Measurements from ENCODE around the gene SH3PXD2A.
"Not testable (repeated sequence)": the region's sequence is repeated elsewhere in the genome, so short reads cannot be mapped to it uniquely, and the experiment has no call there.

The SH3PXD2A gene

DNA sequence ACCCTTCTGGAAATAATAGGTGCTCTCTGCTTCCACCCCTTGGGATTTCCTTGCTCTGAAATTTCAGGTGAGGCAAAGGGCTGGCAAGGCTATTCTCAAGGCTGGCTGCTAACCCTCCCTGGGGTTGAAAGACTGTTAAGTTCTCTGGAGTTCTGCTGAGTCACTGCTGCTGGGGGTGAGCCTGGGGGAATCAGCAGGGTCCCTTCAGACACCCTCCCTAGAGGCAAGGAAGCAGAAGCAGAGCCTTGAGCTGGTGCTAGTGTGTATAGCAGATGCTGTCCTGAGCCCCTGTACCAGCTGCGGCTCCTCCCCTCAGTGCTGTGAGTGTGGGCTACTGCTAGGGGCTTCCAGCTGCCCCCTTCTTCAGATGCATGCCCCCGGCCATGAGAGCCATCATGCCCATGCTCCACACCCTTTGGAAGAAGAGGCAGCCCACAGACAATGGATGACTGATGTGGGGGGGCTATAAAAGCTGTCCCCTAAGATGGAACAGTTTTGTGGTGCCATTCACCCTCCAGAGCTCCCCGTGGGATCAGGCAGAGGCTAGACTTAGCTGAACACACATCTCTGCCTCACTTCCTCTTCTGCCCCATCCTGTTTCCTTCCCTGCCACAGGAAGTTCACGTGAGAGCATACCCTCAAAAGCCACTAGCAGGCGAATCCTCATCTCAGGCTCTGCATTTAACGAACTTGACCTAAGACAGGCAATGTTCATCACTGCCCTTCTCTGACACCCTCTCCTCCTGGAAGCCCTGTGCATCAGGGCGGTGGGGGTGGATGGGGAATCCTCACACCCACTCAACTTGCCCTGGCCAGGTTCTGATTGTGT lies 91.8 kb downstream of the SH3PXD2A start:
- DNase-seq: peak; percentile 42

DNA sequence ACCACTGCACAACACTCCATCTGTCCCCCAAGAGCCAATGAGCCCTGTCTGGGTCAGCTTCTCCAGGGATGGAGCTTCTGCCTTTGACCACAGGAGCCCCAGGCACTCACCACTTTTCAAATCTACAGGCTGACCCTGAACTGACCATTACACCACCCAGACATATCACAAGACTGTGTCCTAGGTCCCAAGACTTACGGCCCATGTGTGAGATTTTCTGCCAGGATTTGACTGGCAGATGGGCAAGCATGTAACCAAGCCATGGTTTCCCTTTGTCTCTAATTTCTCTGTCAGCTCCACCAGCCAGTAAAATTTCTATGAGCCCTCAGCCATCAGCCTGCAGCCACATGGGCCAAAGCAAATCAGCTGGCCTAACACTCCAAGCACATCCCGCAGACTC lies 92.5 kb downstream of the SH3PXD2A start:
- no peak for DNase-seq

DNA sequence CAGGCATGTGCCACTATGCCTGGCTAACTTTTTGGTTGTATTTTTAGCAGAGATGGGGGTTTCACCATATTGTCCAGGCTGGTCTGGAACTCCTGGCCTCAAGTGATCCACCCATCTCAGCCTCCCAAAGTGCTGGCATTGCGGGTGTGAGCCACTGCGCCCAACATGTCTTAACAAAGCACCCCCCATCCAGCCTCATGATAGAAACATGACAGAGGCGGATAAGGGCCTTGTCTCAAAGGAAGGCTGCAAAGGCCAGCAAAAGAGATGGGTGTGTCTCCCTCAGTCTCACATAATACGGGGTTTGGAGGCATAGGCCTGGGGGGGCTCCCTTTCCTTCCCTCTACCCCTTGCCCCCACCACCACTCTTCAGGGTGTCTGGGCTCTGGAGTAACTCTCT lies 93.2 kb downstream of the SH3PXD2A start:
- no peak for DNase-seq

DNA sequence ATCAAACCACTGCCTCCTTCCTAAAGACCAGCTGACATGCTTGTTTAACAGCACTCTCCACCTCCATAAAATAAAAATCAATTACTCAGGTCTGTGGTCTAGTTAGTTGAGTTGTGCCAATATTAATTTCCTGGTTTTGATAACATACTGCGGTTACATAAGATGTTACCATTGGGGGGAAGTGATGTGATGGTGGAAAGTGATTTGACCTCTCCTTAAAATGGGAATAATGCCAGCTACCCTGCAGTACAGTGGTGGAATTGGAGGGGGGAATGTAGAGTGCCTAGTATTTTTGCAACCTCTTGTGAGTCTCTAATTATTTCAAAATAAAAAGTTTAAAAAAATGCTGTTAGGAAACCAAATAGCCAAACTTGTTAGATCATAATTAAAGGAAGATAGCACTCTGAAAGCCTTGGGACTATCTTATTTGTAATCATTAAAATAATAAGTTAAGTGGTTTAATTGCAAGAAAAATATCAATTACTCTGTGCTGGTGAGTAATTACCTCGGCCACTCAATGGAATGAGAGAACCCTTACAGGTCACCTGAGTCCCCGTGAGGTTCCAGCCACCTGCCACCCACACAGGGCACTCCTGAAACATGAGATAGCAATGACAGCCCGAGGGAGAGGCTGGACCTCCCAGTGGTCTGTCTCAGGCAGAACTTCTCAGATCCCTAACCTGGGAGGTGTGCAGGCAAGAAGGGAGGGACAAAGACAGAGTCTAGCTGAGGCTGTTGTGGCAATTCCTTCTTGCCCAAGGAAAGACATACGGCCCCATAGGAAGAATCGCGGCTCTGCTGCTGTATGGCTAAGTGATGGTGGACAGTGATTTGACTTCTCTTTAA lies 94.1 kb downstream of the SH3PXD2A start:
- no peak for DNase-seq

DNA sequence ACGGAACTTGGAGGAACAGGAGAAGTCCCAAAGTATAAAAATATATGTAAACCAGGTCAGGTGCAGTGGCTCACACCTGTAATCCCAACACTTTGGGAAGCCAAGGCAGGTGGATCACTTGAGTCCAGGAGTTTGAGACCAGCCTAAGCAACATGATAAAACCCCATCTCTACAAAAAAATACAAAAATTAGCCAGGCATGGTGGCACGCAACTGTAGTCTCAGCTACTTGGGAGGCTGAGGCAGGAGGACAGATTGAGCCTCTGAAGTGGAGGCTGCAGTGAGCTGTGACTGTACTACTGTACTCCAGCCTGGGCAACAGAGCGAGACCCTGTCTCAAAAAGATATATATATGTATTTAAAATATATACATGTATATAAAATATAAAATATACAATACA lies 95.1 kb downstream of the SH3PXD2A start:
- DNase-seq: not testable (repeated sequence)

DNA sequence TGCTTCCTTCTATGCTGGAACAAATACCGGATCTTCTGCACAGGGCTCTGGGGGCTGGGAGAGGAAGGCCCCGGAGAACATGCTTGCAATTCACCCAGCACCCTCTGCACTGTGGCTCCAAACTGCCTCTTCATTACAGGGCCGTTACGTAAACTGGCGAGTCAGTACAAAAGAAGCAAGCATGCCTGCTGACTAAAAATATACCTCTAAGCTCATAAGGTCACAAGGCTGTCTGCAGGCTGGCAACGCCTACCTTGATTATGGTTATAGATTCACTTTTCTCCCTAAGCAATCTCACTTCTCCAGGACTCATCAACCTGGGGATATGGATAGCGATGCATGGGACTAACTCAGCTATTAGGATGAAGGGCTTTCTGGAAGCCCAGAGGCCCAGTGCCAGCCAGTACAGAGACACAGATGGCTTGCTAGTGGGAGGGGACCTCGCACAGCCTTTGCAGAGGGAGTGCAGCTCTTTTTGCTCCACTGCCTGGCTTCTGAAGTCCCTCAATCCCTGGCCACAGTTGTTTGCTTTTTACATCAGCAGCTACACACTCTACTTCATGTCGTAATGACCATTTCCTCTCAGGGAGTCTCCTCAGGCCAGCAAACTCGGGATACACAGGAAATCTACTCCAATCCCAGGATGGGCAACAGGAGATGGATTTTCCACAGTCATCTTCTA lies 96.1 kb downstream of the SH3PXD2A start:
- DNase-seq: no peak

DNA sequence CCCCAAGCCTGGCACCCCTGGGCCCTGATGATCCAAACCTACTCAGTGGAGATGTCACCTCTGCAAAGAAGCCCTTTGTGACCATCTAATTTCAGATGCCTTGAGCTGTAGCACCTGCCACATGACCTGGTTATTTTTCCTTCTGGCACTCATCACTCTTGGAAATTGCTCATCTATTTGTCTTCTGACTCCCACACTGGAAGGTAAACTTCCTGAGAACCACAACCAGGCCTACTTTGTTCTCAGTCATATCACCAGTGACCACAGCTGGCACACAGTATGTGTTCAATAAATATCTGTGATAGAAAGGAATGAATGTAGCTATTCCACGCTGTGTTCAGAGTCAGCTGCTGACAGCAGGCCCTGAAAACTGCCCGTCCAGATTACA lies 97.1 kb downstream of the SH3PXD2A start:
- DNase-seq: no peak

DNA sequence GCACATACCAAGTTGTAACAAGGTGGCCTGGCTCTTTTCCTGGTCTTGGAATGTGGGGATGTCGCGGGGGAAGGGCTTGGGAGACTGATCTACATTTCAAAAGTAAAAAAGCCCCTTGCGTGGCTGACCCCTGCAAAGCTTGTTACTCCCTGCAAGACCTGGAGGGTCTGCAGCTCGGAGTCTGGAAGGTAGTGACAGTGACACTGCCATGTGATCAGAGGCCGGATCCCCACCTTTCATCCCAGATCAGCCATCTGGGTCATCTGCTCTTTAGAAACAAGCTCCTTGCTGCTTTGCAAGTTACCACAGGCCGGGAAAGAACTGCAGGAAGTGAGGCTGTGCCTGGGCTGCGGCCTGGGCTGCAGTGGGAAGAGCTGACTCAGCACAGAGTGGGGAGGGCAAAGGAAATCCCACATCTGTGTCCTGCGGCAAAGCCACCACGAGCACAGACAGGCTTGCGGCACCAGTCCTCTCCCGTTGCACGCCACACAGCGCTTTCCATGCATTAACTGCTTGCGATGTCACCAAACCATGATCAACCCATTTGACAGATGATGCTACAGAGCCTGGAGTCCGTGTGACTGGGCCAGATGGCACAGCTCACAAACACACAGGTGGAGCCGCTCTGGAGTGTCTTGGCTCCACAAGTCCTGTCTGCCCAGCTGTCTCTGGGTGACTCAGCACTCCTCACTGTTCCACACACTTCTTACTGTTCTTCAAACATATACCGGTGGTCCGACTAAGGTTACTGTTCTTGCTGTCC lies 97.7 kb downstream of the SH3PXD2A start:
- DNase-seq: peak; percentile 43

DNA sequence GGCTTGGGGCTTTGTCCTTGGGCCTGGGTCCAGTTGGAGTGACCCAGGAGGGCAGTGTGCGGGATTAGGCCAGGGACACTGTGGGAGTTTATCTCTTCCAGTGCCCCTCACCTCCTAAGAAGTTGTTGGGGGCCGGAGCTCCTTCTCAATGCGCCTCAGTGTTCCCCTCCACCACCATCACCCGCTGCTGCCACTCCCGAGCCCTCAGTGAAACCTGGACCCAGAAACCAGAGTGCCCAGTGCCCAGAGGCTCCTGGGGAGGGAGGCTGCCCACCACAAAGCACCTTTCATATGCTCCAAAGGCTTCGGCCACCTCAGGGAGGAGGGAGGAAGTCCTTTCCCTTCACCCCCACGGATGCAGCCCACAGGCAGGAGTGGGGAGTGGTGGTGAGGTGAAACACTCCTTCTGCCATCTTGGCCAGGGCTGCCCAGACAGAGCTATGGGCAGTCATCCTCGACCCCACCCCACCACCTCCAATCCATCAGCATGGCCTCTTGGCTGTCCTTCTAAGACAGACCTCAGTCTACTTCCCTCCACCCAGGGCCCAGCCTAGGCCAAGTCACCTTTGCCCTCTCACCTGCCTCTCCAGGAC lies 99.0 kb downstream of the SH3PXD2A start:
- DNase-seq: no peak

DNA sequence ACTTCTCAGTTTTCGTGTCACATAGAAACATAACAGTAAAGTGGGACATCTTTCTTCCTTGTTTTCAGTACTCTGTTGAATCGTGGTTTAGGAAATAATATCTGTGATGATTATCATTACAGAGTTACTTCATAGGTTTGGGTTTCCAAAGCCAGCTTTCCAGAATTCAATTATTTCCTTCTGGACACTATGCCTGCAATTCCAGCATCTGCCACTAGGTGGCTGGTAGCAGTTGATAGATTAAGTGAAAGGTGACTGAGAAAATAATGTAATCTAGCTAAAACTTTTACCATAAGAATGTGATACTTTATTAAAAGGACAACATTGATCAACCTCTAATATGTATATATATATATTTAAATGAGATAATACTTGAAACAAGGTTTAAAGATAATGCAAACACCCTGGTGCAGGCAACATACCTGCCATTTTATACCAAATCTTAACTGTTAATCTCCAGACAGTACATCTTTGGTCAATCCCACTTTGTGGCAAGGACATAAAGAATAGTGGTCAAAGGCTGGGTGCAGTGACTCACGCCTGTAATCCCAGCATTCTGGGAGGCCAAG lies 102.6 kb downstream of the SH3PXD2A start:
- no peak for DNase-seq

DNA sequence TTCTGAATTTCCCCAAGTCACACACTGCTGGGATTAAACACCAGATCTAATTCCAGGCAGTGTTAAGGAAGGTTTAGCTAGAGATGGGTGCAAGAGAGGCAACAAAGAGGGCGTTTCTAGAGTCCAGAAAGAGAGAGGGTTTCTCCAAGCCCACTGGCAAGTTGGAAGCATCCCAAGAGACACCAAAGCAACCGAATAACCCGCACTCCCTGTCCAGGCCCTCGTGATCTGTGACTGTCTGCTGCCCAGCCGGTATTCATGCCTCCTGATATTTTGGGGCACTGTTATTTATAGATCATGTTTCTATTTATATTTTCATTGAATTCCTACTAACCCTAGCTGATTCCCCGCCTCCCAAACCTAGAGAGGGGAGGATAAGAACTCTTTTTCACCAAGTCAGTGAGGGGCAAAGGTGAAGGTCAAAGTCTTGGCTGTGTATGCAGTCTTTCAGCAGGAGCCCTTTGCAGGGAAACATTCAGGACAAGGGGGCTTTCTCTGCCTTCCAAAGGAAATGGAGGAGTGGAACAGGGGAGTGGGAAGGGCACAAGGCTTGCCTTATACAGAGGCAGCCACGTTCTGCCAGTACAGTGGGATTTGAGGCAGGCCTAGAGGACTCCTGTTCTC lies 103.6 kb downstream of the SH3PXD2A start:
- DNase-seq: no peak

DNA sequence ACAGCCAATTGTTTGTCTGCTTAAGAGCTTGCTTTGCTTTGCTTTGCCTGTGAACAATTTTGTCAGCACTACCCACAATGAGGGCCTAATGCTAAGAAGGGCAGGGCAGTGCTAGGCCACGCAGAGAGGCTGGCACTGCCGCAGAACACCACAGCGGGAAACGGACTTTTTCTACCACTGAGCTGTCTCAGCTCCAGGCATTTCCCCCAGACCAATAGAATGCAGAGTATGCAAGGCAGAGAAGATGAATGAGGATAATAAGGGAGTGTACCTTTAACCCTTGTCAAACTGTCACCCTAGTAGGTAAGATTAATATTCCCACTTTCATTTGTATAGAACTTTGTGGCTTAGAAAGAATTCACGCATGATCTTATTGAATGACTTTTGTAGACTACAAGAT lies 104.5 kb downstream of the SH3PXD2A start:
- DNase-seq: no peak

DNA sequence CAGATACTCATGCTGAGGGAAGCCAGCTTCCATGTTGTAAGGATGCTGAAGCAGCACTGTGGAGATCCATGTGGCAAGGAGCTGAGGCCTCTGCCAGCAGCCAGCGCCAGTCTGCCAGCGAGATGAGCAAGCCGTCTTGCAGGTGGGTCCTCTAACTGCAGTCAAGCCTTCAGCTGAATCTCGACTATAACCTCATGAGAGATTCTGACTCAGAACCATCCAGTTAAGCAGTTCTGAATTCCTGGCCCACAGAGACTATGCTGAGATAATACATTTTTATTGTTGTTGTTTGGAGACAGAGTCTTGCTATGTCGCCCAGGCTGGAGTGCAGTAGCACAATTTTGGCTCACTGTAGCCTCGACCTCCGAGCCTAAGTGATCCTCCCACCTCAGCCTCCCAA lies 105.6 kb downstream of the SH3PXD2A start:
- no peak for DNase-seq

DNA sequence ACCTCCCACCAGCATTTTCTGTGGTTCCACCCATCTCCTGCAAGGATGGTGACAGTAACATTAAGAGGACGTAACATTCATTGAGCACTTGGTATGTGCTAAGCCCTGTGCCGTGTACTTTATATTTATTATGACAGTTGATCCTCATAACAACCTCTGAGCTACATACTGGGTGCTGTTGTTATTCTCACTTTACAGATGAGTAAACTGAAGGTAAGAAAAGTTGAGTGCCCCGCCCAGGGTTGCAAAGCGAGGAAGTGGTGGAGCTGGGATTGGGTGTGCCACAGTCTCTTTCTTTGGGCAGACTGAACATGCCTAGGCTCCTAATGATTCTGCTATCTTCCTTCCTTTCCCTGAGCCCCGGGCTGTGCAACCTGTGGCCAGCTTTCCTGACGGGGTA lies 107.4 kb downstream of the SH3PXD2A start:
- DNase-seq: peak; percentile 31

DNA sequence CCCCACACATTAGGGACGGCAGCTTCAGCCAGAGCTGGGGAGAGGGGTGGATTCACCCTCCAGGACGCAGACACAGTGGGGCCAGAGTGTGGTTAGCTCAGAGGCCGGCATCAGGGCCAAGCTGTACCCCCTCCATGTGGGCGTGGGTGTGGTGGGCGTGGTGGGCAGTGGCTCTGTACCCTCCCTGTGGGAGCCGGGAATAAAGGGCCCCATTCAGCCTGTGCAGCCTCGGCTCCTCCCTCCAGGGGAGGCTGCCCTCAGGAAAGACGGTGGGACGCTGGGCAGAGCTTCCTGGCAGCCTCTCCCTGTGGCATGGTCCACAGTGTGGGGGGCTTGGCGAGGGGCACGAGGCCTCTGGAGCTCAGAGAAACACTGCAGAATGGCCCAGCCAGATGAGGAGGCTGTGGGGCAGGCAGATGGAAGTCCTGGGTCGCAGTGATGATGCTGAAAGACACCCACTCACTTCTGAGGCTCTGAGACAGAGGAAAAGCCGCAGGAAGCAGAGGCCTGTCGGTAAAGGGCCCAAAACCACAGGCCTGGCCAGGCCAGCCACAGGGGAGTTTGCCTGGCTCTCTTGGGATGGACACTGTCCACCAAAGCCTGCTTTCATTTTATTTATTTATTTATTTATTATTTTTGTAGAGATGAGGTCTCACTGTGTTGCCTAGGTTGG lies 108.0 kb downstream of the SH3PXD2A start:
- no peak for DNase-seq

DNA sequence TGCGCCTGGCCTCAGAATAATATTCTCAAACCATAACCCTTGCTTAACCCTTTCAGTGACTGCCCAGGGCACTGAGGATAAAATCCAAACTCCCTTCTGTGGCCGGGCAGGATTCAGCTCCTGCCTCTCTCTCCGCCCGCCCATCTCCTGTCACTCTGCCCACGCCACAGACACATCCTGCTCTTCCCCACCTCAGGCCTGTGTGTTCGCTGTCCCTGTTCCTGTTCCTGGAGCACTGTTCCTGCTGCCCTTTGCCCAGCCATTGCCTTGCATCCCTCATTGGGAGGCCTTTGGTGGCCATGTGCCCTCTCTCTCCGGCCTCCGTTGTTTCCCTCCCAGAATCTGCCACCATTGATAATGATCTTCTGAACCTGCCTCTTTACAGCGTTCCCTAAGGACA lies 108.8 kb downstream of the SH3PXD2A start:
- DNase-seq: no peak

DNA sequence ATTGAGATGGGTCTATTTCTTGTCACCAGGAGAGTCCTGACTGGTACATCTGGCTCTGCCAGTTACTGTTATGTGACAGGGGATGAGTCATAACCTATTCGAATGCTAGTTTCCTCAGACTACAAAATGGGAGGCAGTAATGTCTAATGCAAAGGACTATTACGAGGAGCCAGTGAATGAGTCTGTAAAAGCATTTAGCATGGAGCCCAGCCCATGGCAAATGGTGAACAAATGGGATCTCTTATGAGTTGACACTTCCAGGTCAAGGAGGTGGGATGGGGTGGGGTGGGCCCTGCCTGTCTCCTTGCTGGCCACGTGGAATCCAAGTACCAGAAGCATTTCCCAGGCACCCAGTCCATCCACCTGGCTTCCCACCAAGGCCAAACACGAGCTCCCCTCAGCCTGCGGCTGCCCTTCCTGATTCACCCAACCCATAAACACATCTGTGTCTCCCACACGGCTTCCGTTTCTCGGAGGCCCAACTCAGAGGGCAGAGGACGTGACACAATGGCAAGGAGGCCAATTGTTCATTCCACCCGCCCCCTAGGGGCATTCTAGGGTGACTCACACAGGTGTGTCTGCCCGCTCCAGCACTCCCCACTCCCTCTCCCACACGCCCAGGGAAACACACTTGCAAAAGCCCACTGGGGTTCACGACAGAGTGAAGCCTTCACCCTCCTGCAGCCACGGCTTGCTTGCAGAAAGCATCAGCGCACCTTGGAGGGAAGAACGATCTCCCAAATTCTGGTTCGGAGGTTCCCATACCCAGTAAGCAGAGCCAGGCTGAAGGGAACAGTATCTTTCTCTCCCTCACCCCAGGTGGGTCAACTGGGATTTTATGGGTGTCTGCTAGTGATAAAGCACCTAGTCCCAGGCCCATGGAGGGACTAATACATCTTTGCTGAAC lies 109.8 kb downstream of the SH3PXD2A start:
- peak; percentile 57 for DNase-seq

DNA sequence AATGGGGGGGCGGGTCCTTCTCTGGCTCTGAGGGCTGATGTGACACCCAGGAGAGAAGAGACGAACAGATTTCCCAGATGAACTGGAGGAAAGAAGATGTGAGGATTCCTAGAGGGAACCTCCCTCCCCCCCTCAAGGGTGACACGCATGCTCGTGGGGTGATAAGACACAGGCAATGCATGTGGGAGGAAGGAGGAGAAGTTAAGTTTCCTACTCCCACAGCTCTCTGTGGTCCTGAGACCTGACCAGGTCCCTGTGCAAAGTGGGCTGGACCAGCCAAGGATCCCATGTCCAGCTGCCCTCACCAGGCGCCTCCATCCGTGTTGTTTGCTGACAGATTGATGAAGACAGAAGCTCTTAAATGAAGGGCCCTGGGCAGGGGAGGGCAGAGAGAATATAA lies 112.6 kb downstream of the SH3PXD2A start:
- DNase-seq: no peak

DNA sequence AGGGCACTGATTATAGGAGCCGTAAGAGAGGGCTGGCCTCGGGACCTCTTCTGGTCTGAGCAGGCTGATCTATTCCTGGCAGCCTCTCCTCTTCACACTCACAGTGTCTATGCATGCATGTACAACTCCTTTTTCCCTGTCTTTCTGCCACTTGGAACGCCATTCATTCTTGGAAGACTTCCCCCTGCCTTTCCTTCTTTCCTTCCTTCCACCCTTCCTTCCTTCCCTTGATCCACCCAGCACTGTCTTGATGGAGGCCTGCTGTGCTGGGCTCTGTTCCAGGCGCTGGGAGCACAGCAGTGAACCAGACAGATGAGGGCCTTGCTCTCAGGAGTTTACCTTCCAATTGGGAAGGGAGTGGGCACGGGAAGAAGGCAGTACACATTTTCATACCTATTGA lies 114.8 kb downstream of the SH3PXD2A start:
- DNase-seq: no peak

Data from CD4-positive, alpha-beta T cell treated with Interleukin-12 subunit alpha and Interleukin-12 subunit beta, for 1 hour (primary cell).